NCI-H345 (cell line): ENCODE results near the gene SH3D19.
"Not testable (repeated sequence)": the region's sequence is repeated elsewhere in the genome, so short reads cannot be mapped to it uniquely, and the experiment has no call there.

Experiments
- DNase-seq: peaks from one replicate; lab custom pipeline; 2025; lab: John Stamatoyannopoulos, UW

SH3D19 gene

GRCh38 chr4:151325111-151325948 lies at the start of gene SH3D19:
TSS of gene SH3D19 (minus strand) at chr4:151325605. CDS start at chr4:151325352, 253 bp downstream.
- peak; percentile 18 for DNase-seq

- DNase-seq, result peak; percentile 69
Measured at GRCh38 chr4:151362404-151363164, 37.2 kb upstream of the SH3D19 start.

GRCh38 chr4:151361966-151362365 lies 36.6 kb upstream of the SH3D19 start:
- no peak for DNase-seq

GRCh38 chr4:151361126-151361525 lies 35.7 kb upstream of the SH3D19 start:
- no peak for DNase-seq

GRCh38 chr4:151359576-151359975 lies 34.2 kb upstream of the SH3D19 start:
- DNase-seq, result no peak

- DNase-seq, result no peak
Measured at GRCh38 chr4:151358266-151358665, 32.9 kb upstream of the SH3D19 start.

GRCh38 chr4:151356510-151356909 lies 31.1 kb upstream of the SH3D19 start:
- no peak for DNase-seq

GRCh38 chr4:151355155-151355554 lies 29.8 kb upstream of the SH3D19 start:
- no peak for DNase-seq

- no peak for DNase-seq
Measured at GRCh38 chr4:151347490-151348235, 22.3 kb upstream of the SH3D19 start.

- no peak for DNase-seq
Measured at GRCh38 chr4:151344948-151345347, 19.5 kb upstream of the SH3D19 start.

- DNase-seq, result no peak
Measured at GRCh38 chr4:151340751-151341385, 15.5 kb upstream of the SH3D19 start.

GRCh38 chr4:151339467-151339866 lies 14.1 kb upstream of the SH3D19 start:
- no peak for DNase-seq

- DNase-seq, result no peak
Measured at GRCh38 chr4:151331276-151332042, 6.1 kb upstream of the SH3D19 start.

- no peak for DNase-seq
Measured at GRCh38 chr4:151329217-151330007, 4.0 kb upstream of the SH3D19 start.

- no peak for DNase-seq
Measured at GRCh38 chr4:151325949-151326246, 493 bp upstream of the SH3D19 start.

- DNase-seq, result no peak
Measured at GRCh38 chr4:151324752-151325110, 674 bp downstream of the SH3D19 start.

GRCh38 chr4:151324124-151324751 lies 1.2 kb downstream of the SH3D19 start:
- DNase-seq, result no peak

GRCh38 chr4:151323667-151324066 lies 1.7 kb downstream of the SH3D19 start:
- DNase-seq, result no peak

GRCh38 chr4:151322570-151322969 lies 2.8 kb downstream of the SH3D19 start:
- DNase-seq, result no peak

- not testable (repeated sequence) for DNase-seq
Measured at GRCh38 chr4:151322161-151322560, 3.2 kb downstream of the SH3D19 start.
